ENCODE results near the gene ZSCAN4.

ZSCAN4 gene

GRCh38 chr19:57637379-57637778 lies 31.4 kb upstream of the ZSCAN4 start:
- no peak overlapping the region for H3K4ac ChIP-seq (ENCODE audit: low read depth, low read length)
- H3K27ac ChIP-seq (ENCODE audit: low read depth, low read length): no peak overlapping the region
- no peak for DNase-seq
- no peak overlapping the region for H3K4me2 ChIP-seq (ENCODE audit: low read length)
- no peak overlapping the region for H3K18ac ChIP-seq (ENCODE audit: low read length)
- H3K27me3 ChIP-seq (ENCODE audit: insufficient read depth, low read length, poor library complexity): no peaks in the 10 kb centered on the region
- no peak overlapping the region for H2BK5ac ChIP-seq (ENCODE audit: low read length)
- no peaks in the 10 kb centered on the region for H3K4me1 ChIP-seq (ENCODE audit: control insufficient read depth, low read depth, low read length)
- H3K79me2 ChIP-seq (ENCODE audit: control insufficient read depth, insufficient read depth, low read length): no peaks in the 10 kb centered on the region
- H4K5ac ChIP-seq (ENCODE audit: low read length): no peak overlapping the region
- no peak overlapping the region for H3K56ac ChIP-seq (ENCODE audit: low read length)
- H3K23ac ChIP-seq (ENCODE audit: low read length): no peak overlapping the region
- no peak overlapping the region for H3K9ac ChIP-seq (ENCODE audit: low read length)
- H3K79me1 ChIP-seq (ENCODE audit: low read length): peaks cover 2% of the 10 kb centered on the region
- H3K36me3 ChIP-seq (ENCODE audit: control insufficient read depth, insufficient read depth, low read length): peaks cover 12% of the 10 kb centered on the region
- no peak overlapping the region for H2BK120ac ChIP-seq (ENCODE audit: low read depth, low read length)
- H4K8ac ChIP-seq (ENCODE audit: low read depth, low read length): no peak overlapping the region
- no peak overlapping the region for H2BK15ac ChIP-seq (replicated peaks; ENCODE audit: low read depth)
- no peak overlapping the region for H2AK5ac ChIP-seq (ENCODE audit: low read length)
- no peak overlapping the region for H3K4me3 ChIP-seq (ENCODE audit: low read length)
- WGBS (ENCODE audit: extremely low coverage, insufficient coverage, low lambda C conversion rate): no CpG with 5 or more reads among the region's 4 CpGs

- no peak overlapping the region for H3K9ac ChIP-seq (ENCODE audit: low read length)
- no peaks in the 10 kb centered on the region for H3K79me1 ChIP-seq (ENCODE audit: low read length)
- no peak overlapping the region for H3K4me2 ChIP-seq (ENCODE audit: low read length)
- H4K8ac ChIP-seq (ENCODE audit: low read depth, low read length): no peak overlapping the region
- H2AK5ac ChIP-seq (ENCODE audit: low read length): no peak overlapping the region
- no peak overlapping the region for H3K18ac ChIP-seq (ENCODE audit: low read length)
- no peak overlapping the region for H3K27ac ChIP-seq (ENCODE audit: low read depth, low read length)
- H3K56ac ChIP-seq (ENCODE audit: low read length): no peak overlapping the region
- H3K36me3 ChIP-seq (ENCODE audit: control insufficient read depth, insufficient read depth, low read length): peaks cover 10% of the 10 kb centered on the region
- H3K27me3 ChIP-seq (ENCODE audit: insufficient read depth, low read length, poor library complexity): no peaks in the 10 kb centered on the region
- no peak overlapping the region for H3K4ac ChIP-seq (ENCODE audit: low read depth, low read length)
- H2BK120ac ChIP-seq (ENCODE audit: low read depth, low read length): no peak overlapping the region
- no peak for DNase-seq
- no CpG with 5 or more reads among the region's 4 CpGs for WGBS (ENCODE audit: extremely low coverage, insufficient coverage, low lambda C conversion rate)
- no peaks in the 10 kb centered on the region for H3K4me1 ChIP-seq (ENCODE audit: control insufficient read depth, low read depth, low read length)
- H2BK15ac ChIP-seq (replicated peaks; ENCODE audit: low read depth): no peak overlapping the region
- no peak overlapping the region for H2BK5ac ChIP-seq (ENCODE audit: low read length)
- H3K4me3 ChIP-seq (ENCODE audit: low read length): no peak overlapping the region
- no peak overlapping the region for H4K5ac ChIP-seq (ENCODE audit: low read length)
- H3K23ac ChIP-seq (ENCODE audit: low read length): no peak overlapping the region
- no peaks in the 10 kb centered on the region for H3K79me2 ChIP-seq (ENCODE audit: control insufficient read depth, insufficient read depth, low read length)
Observed at GRCh38 chr19:57641715-57642234, 27.0 kb upstream of the ZSCAN4 start.

GRCh38 chr19:57642396-57643046 lies 26.2 kb upstream of the ZSCAN4 start:
- Histone ChIP-seq H2AK5ac (ENCODE audit: low read length) (no peak overlapping the region), H3K4me1 (ENCODE audit: control insufficient read depth, low read depth, low read length) (no peaks in the 10 kb centered on the region), H3K4me2 (ENCODE audit: low read length) (no peak overlapping the region), H4K5ac (ENCODE audit: low read length) (no peak overlapping the region), H2BK15ac (replicated peaks; ENCODE audit: low read depth) (no peak overlapping the region), H3K4ac (ENCODE audit: low read depth, low read length) (no peak overlapping the region), H2BK5ac (ENCODE audit: low read length) (no peak overlapping the region), H3K27ac (ENCODE audit: low read depth, low read length) (no peak overlapping the region), H3K79me1 (ENCODE audit: low read length) (no peaks in the 10 kb centered on the region), H3K56ac (ENCODE audit: low read length) (no peak overlapping the region), H3K27me3 (ENCODE audit: insufficient read depth, low read length, poor library complexity) (no peaks in the 10 kb centered on the region), H3K4me3 (ENCODE audit: low read length) (no peak overlapping the region), H3K23ac (ENCODE audit: low read length) (no peak overlapping the region), H3K18ac (ENCODE audit: low read length) (no peak overlapping the region), H3K9ac (ENCODE audit: low read length) (no peak overlapping the region), H3K36me3 (ENCODE audit: control insufficient read depth, insufficient read depth, low read length) (peaks cover 10% of the 10 kb centered on the region), H4K8ac (ENCODE audit: low read depth, low read length) (no peak overlapping the region), H3K79me2 (ENCODE audit: control insufficient read depth, insufficient read depth, low read length) (no peaks in the 10 kb centered on the region), H2BK120ac (ENCODE audit: low read depth, low read length) (no peak overlapping the region)
- no CpG with 5 or more reads among the region's 4 CpGs for WGBS (ENCODE audit: extremely low coverage, insufficient coverage, low lambda C conversion rate)
- DNase-seq: no peak

GRCh38 chr19:57643734-57644133 lies 25.0 kb upstream of the ZSCAN4 start:
- no peak overlapping the region for H2AK5ac ChIP-seq (ENCODE audit: low read length)

GRCh38 chr19:57648331-57649003 lies 20.3 kb upstream of the ZSCAN4 start:
- no peaks in the 10 kb centered on the region for H3K79me1 ChIP-seq (ENCODE audit: low read length)
- no peak overlapping the region for H3K56ac ChIP-seq (ENCODE audit: low read length)
- no peak overlapping the region for H3K18ac ChIP-seq (ENCODE audit: low read length)
- no peaks in the 10 kb centered on the region for H3K4me1 ChIP-seq (ENCODE audit: control insufficient read depth, low read depth, low read length)
- H3K79me2 ChIP-seq (ENCODE audit: control insufficient read depth, insufficient read depth, low read length): no peaks in the 10 kb centered on the region
- H3K9ac ChIP-seq (ENCODE audit: low read length): no peak overlapping the region
- H3K4ac ChIP-seq (ENCODE audit: low read depth, low read length): no peak overlapping the region
- no peak overlapping the region for H2AK5ac ChIP-seq (ENCODE audit: low read length)
- H2BK120ac ChIP-seq (ENCODE audit: low read depth, low read length): no peak overlapping the region
- no peak overlapping the region for H4K5ac ChIP-seq (ENCODE audit: low read length)
- no peak overlapping the region for H3K27ac ChIP-seq (ENCODE audit: low read depth, low read length)
- no peak overlapping the region for H3K4me3 ChIP-seq (ENCODE audit: low read length)
- H2BK15ac ChIP-seq (replicated peaks; ENCODE audit: low read depth): no peak overlapping the region
- H3K23ac ChIP-seq (ENCODE audit: low read length): no peak overlapping the region
- no peak overlapping the region for H4K8ac ChIP-seq (ENCODE audit: low read depth, low read length)
- H3K36me3 ChIP-seq (ENCODE audit: control insufficient read depth, insufficient read depth, low read length): no peaks in the 10 kb centered on the region
- no CpG with 5 or more reads among the region's 6 CpGs for WGBS (ENCODE audit: extremely low coverage, insufficient coverage, low lambda C conversion rate)
- no peak for DNase-seq
- H3K4me2 ChIP-seq (ENCODE audit: low read length): no peak overlapping the region
- H3K27me3 ChIP-seq (ENCODE audit: insufficient read depth, low read length, poor library complexity): no peaks in the 10 kb centered on the region
- H2BK5ac ChIP-seq (ENCODE audit: low read length): no peak overlapping the region

More at GRCh38 chr19:57643734-57644133, 25.0 kb upstream of the ZSCAN4 start:
- Histone ChIP-seq H4K8ac (ENCODE audit: low read depth, low read length) (no peak overlapping the region), H3K56ac (ENCODE audit: low read length) (no peak overlapping the region), H2BK5ac (ENCODE audit: low read length) (no peak overlapping the region), H3K27me3 (ENCODE audit: insufficient read depth, low read length, poor library complexity) (no peaks in the 10 kb centered on the region), H3K4me2 (ENCODE audit: low read length) (no peak overlapping the region), H3K79me2 (ENCODE audit: control insufficient read depth, insufficient read depth, low read length) (no peaks in the 10 kb centered on the region), H3K27ac (ENCODE audit: low read depth, low read length) (no peak overlapping the region), H4K5ac (ENCODE audit: low read length) (no peak overlapping the region), H3K4me3 (ENCODE audit: low read length) (no peak overlapping the region), H2BK15ac (replicated peaks; ENCODE audit: low read depth) (no peak overlapping the region), H3K9ac (ENCODE audit: low read length) (no peak overlapping the region), H3K18ac (ENCODE audit: low read length) (no peak overlapping the region), H2BK120ac (ENCODE audit: low read depth, low read length) (no peak overlapping the region), H3K4ac (ENCODE audit: low read depth, low read length) (no peak overlapping the region), H3K23ac (ENCODE audit: low read length) (no peak overlapping the region), H3K79me1 (ENCODE audit: low read length) (no peaks in the 10 kb centered on the region), H3K36me3 (ENCODE audit: control insufficient read depth, insufficient read depth, low read length) (peaks cover 10% of the 10 kb centered on the region), H3K4me1 (ENCODE audit: control insufficient read depth, low read depth, low read length) (no peaks in the 10 kb centered on the region)
- DNase-seq: no peak
